ENCODE data around the gene NEK11.

GRCh38 chr3:131174752-131175151 is 148.1 kb downstream of the NEK11 start:
- no peak for TF ChIP-seq POLR2A (IDR thresholded peaks at IDR 0.05)
- no peak for TF ChIP-seq CTCF (IDR thresholded peaks at IDR 0.05)
